ENCODE results near the gene CTIF.

Gene CTIF

DNA sequence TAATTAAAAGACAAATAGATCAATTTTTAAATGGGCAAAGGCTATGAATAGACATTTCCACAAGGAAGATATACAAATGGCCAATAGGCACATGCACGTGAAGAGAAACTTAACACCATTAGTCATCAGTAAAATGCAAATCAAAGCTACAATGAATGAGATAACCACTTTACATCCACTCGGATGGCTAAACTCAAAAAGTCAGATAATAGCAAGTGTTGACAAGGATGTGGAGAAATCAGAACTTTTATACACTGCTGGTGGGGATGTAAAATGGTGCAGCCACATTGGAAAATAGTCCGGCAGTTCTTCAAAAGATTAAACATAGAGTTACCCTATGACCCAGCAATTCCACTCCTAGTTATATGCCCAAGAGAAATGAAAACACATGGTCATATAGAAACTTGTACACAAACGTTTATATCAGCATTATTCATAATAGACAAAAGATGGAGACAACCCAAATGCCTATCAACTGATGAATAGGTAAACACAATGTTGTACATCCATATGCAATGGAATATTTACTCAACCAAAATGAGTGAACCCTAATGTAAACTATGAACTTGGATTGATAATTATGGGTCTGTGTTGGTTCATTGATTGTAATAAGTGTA is 360.8 kb downstream of the CTIF start:
- DNase-seq (ENCODE audit: insufficient read length): no peak
- no peak for TF ChIP-seq POLR2AphosphoS5 (IDR thresholded peaks at IDR 0.05; ENCODE audit: low read depth, low read length)
- no peak for TF ChIP-seq TAF1 (IDR thresholded peaks at IDR 0.05; ENCODE audit: borderline replicate concordance, low read depth, low read length)
- TF ChIP-seq POLR2A (IDR thresholded peaks at IDR 0.05; ENCODE audit: low read depth, low read length): no peak
- no peak for FAIRE-seq

DNA sequence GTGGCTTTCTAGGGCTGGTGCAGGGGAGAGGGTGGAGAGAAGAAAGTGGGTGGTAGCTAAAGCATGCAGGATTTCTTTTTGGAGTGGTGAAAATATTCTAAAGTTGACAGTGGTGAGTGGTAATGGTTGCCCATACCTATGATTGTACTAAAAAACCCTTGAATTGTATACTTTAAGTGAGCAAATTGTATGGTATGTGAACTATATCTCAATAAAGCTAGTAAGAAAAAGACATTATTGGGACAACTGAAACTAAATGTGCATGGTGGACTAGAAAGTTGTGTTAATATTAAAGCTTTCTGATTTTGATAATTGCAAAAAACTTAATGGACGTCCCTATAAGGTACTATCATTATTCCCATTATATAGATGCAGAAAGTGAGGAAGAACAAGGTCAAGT is 361.6 kb downstream of the CTIF start:
- no peak for DNase-seq (ENCODE audit: insufficient read length)
- no peak for FAIRE-seq
- TF ChIP-seq TAF1 (IDR thresholded peaks at IDR 0.05; ENCODE audit: borderline replicate concordance, low read depth, low read length) (no peak), POLR2A (IDR thresholded peaks at IDR 0.05; ENCODE audit: low read depth, low read length) (no peak), POLR2AphosphoS5 (IDR thresholded peaks at IDR 0.05; ENCODE audit: low read depth, low read length) (no peak)

DNA sequence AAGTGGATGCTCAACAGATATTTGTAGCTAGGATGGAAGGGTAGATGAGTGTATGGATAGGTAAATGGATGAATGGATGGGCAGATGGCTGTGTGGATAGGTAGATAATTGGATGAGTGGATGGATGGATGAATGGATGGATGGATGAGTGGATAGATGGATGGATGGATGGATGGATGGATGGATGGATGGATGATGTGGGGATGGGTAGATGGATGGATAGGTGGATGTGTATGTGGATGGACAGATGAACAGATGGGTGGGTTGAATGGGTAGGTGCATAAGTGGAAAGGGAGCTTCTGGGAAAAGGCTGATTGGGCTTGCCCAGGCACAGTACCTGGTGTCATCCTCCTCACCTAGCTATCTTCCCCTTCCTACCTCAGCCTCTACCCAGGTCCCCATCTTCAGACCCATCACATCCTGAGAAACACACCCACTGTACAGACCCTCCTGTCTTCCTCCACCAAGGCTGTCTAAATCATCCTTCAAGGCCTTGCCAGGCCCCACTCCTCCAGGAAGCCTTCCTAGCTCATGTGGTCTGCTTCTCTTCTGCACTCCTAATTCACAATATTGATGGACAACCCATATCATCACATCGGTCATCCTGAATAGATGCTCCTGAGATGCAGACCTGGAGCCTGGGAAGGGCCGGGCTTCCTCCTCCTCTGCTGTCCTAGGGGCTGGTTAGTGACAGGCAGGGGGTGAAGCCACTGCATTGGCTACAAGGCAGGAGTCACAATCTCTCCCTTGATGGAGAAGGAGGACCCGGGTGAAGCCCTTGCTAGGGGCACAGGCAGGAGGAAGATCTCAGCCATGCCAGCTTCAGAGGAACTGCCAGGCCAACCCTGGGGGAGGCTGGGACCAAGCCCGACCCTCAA is 362.6 kb downstream of the CTIF start:
- no peak for FAIRE-seq
- TF ChIP-seq TAF1 (IDR thresholded peaks at IDR 0.05; ENCODE audit: borderline replicate concordance, low read depth, low read length) (no peak), POLR2AphosphoS5 (IDR thresholded peaks at IDR 0.05; ENCODE audit: low read depth, low read length) (no peak), POLR2A (IDR thresholded peaks at IDR 0.05; ENCODE audit: low read depth, low read length) (no peak)

GRCh38 chr18:48902023-48902855 is 363.4 kb downstream of the CTIF start:
- no peak for TF ChIP-seq POLR2A (IDR thresholded peaks at IDR 0.05; ENCODE audit: low read depth, low read length)
- TF ChIP-seq TAF1 (IDR thresholded peaks at IDR 0.05; ENCODE audit: borderline replicate concordance, low read depth, low read length): no peak
- TF ChIP-seq POLR2AphosphoS5 (IDR thresholded peaks at IDR 0.05; ENCODE audit: low read depth, low read length): no peak
- DNase-seq (ENCODE audit: insufficient read length): no peak
- no peak for FAIRE-seq

More for the DNA sequence above, 362.6 kb downstream of the CTIF start:
- no peak for DNase-seq (ENCODE audit: insufficient read length)

DNA sequence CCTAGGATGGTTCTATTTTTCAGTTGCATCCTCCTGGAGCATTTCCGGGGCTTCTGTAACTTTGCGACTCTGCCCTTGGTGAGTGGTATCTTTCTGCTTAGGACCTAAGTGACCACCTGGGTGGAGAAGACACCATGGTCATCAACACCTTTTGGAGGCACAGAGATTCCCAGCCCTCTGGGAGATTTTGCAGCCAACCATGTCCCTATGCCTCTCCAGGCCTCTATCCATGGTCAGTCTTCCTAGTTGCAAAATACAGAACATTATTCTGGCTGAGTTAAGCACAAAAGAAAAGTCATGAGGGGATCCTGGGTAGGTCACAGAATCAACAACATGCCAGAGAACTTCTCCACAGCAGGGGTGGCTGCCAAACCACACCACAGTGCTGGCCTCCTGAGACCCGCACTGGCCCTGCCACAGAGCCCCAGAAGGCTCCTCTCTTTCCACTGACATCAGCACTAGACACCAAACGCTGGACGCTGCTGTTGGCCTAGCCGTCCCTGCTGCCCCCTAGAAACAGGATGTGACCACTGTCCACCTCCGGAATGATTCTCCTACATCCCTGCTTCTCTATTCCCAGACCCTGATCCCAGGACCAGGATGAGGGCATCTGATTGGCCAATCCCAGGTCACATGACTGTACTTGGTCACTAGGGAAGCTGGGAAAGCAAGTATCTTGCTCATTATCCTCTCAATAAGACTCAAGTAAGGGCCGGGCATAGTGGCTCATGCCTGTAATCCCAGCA is 364.2 kb downstream of the CTIF start:
- DNase-seq (ENCODE audit: insufficient read length) (no peak), FAIRE-seq (no peak)
- no peak for TF ChIP-seq POLR2AphosphoS5 (IDR thresholded peaks at IDR 0.05; ENCODE audit: low read depth, low read length)
- TF ChIP-seq TAF1 (IDR thresholded peaks at IDR 0.05; ENCODE audit: borderline replicate concordance, low read depth, low read length): no peak
- TF ChIP-seq POLR2A (IDR thresholded peaks at IDR 0.05; ENCODE audit: low read depth, low read length): no peak

DNA sequence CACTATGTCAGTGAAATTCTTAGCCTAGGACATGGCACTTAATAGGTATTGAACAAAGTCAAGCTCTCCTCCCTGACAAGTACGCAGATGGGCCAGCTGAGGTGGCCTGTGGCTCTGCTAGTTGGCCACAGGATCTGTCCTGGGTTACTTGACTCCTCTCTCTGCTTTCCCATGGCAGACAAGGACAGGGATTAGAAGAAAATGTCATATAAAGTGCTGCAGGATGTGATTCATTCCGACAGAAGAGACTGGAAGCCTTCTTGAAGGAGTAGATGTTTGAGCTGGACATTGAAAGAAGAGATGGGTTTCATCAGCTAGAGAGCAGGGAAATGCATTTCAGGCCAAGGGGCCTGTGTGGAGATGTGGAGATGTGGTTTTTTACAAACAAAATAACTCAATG is 365.3 kb downstream of the CTIF start:
- FAIRE-seq (no peak), DNase-seq (ENCODE audit: insufficient read length) (no peak)
- TF ChIP-seq TAF1 (IDR thresholded peaks at IDR 0.05; ENCODE audit: borderline replicate concordance, low read depth, low read length) (no peak), POLR2A (IDR thresholded peaks at IDR 0.05; ENCODE audit: low read depth, low read length) (no peak), POLR2AphosphoS5 (IDR thresholded peaks at IDR 0.05; ENCODE audit: low read depth, low read length) (no peak)

DNA sequence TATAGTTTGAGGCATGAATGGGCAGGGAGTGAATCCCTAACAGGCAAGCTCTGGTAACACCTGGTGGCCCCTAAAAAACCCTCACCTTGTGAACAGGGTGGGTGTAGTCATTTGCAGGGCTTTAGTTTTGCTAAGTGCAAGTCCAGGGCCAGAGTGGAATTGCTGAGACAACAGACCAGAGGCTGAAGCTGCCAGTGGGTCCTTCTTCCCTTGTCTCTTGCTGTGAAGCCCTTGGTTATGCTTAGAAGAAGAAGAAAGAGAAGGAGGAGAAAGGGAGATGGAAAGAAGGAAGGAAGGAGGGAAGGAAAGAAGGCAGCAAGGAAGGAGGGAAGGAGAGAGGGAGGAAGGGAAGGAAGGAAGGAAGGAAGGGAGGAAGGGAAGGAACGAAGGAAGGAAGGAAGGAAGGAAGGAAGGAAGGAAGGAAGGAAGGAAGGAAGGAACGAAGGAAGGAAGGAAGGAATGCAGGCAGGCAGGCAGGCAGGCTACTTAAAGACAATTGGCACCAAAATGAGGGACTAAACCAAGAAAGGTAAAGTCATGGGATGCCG is 366.1 kb downstream of the CTIF start:
- no peak for FAIRE-seq
- TF ChIP-seq POLR2AphosphoS5 (IDR thresholded peaks at IDR 0.05; ENCODE audit: low read depth, low read length) (no peak), POLR2A (IDR thresholded peaks at IDR 0.05; ENCODE audit: low read depth, low read length) (no peak), TAF1 (IDR thresholded peaks at IDR 0.05; ENCODE audit: borderline replicate concordance, low read depth, low read length) (no peak)
- no peak for DNase-seq (ENCODE audit: insufficient read length)

DNA sequence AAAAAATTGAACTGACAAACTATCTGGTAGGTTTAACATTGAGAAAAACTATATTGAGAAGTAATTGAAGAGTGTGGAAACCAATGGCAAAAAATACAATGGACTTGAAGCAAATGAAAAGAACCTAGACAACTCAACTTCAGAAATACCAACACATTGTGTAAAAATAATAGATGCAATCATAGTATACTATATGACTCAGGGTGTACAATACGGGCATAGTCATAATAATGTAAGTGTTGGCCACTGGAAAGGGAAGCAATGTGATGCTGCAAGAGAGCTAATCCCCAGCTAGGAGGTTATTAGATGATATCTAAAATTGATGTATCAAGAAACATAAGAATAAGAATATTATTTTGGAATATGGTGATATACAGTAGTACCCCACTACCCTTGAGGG is 366.7 kb downstream of the CTIF start:
- DNase-seq (ENCODE audit: insufficient read length) (no peak), FAIRE-seq (no peak)
- no peak for TF ChIP-seq POLR2A (IDR thresholded peaks at IDR 0.05; ENCODE audit: low read depth, low read length)
- TF ChIP-seq POLR2AphosphoS5 (IDR thresholded peaks at IDR 0.05; ENCODE audit: low read depth, low read length): no peak
- TF ChIP-seq TAF1 (IDR thresholded peaks at IDR 0.05; ENCODE audit: borderline replicate concordance, low read depth, low read length): no peak

DNA sequence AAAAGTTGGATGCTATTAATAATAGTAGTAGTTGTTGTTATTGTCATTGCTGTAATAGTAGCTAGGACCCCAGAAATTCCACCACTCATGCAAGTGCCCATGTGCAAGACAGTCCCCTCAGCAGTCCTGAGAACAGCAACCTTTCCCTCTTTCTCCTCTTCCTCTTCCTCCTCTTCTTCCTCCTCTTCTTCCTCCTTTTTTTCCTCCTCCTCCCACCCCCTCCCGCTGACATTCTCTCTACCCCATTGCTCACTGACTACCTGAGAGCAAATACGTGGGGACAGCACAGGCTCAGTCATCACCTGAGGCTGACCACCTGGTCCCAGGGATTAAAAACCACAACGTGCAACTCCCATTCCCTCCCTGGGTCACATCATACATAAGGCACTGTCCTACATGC is 370.1 kb downstream of the CTIF start:
- FAIRE-seq: no peak
- TF ChIP-seq POLR2AphosphoS5 (IDR thresholded peaks at IDR 0.05; ENCODE audit: low read depth, low read length) (no peak), TAF1 (IDR thresholded peaks at IDR 0.05; ENCODE audit: borderline replicate concordance, low read depth, low read length) (no peak), POLR2A (IDR thresholded peaks at IDR 0.05; ENCODE audit: low read depth, low read length) (no peak)

GRCh38 chr18:48909721-48910120 is 370.9 kb downstream of the CTIF start:
- FAIRE-seq (no peak), DNase-seq (ENCODE audit: insufficient read length) (no peak)
- TF ChIP-seq POLR2A (IDR thresholded peaks at IDR 0.05; ENCODE audit: low read depth, low read length) (no peak), TAF1 (IDR thresholded peaks at IDR 0.05; ENCODE audit: borderline replicate concordance, low read depth, low read length) (no peak), POLR2AphosphoS5 (IDR thresholded peaks at IDR 0.05; ENCODE audit: low read depth, low read length) (no peak)

More for the DNA sequence above, 370.1 kb downstream of the CTIF start:
- DNase-seq (ENCODE audit: insufficient read length): no peak
